MCF 10A (cell line): ENCODE measurements around the gene MACROH2A1. TPM values are rescaled to one million over a fixed set of nuclear protein-coding genes. Genes with fewer than 3 reads are reported as not detected.

Source experiments
- BruUV-seq: library from RNA; stranded (reverse); fragments of 400-500 nt; replicated peaks from 2 replicates; lab custom pipeline; 2021; lab: Mats Ljungman, UMichigan
- CTCF ChIA-PET: fragments of 300-600 bp; sonication (Branson Sonifier 250); formaldehyde crosslinking; extraction: SDS; loops from one replicate; lab custom pipeline; 2021; ENCODE audit warnings: antibody characterized with exemption, inconsistent platforms; lab: Yijun Ruan, JAX
- POLR2A ChIA-PET: fragments of 300-600, 350-650 bp; sonication (Branson Sonifier 250); formaldehyde crosslinking; extraction: SDS; loops from one replicate; lab custom pipeline; 2020; ENCODE audit warnings: antibody characterized with exemption, inconsistent platforms; lab: Yijun Ruan, JAX
- DNase-seq: peaks from one replicate; pipeline ENCODE4 v3.0.0-alpha.2; 2018; ENCODE audit not compliant: unreplicated experiment
- H3K27ac Mint-ChIP-seq: one replicate; pipeline ENCODE4 v1.8.0; 2022; ENCODE audit warnings: mild to moderate bottlenecking, low read depth, mixed read lengths; ENCODE audit not compliant: unreplicated experiment
- H3K27me3 Mint-ChIP-seq: one replicate; pipeline ENCODE4 v1.8.0; 2022; ENCODE audit warnings: mixed read lengths; ENCODE audit not compliant: insufficient read depth, unreplicated experiment
- H3K36me3 Mint-ChIP-seq: one replicate; pipeline ENCODE4 v1.8.0; 2022; ENCODE audit warnings: mild to moderate bottlenecking, moderate library complexity, mixed read lengths; ENCODE audit not compliant: insufficient read depth, unreplicated experiment
- H3K4me1 Mint-ChIP-seq: one replicate; pipeline ENCODE4 v1.8.0; 2022; ENCODE audit warnings: mixed read lengths; ENCODE audit not compliant: insufficient read depth, unreplicated experiment
- H3K4me3 Mint-ChIP-seq: one replicate; pipeline ENCODE4 v1.8.0; 2022; ENCODE audit warnings: mild to moderate bottlenecking, moderate library complexity, mixed read lengths; ENCODE audit not compliant: unreplicated experiment
- H3K9me3 Mint-ChIP-seq: one replicate; pipeline ENCODE4 v1.8.0; 2022; ENCODE audit warnings: mixed read lengths; ENCODE audit not compliant: unreplicated experiment
- intact Hi-C: fragments of 100-400 bp; cut with micrococcal nuclease; formaldehyde crosslinking; loops from 2 replicates; pipeline ENCODE4 v1.14.1; 2022
- total RNA-seq: library from RNA; stranded (reverse); gene quantifications from 2 replicates; pipeline ENCODE4 v1.2.3, GENCODE V29; 2022
- TF ChIP-seq, protein P1 (sequence below): fragments of 200-600 bp; IDR thresholded peaks from one replicate; pipeline ENCODE4 v1.8.0; 2022; ENCODE audit warnings: antibody characterized with exemption, mild to moderate bottlenecking; ENCODE audit not compliant: unreplicated experiment

Gene MACROH2A1
- total RNA-seq, 1 experiment from 2014 or later = 306 TPM

DNA sequence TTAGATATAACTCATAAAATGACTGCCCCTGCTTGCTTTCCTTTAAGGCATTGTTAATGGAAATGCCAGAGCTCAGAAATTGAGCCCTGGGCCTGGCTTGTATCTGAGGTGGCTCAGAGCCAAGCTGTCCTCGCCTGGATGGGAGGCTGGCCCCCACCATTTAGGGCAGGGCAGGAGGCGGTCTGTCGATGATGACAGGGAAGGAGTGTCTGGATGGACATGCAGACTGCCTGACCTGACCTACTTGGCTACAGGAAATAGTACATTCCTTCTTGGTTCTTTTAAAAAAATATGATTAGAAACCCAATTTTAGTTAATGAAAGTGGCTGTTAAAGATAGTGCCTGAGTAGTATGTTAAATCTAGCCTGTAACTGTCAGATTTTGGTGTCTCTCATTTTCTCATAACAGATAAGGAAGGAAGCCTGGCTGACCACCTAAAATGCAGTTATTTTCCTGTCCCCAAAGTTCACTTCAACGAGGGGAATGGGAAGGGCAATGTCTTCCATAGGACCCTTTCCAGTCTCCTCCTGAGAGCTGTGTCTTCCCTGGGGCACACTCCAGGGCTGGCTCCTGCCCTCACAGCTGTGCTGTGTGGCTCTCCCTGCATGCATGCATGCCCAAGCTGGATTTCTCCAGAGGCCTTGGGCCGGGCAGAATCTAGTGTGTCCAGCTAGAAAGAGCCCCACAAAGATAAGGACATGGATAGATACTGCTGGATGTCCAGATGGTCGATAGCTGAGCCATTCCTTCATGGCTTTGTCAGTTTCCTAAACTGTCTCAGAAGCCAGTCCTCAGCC, 42.3 kb downstream of the MACROH2A1 start:
- ChIA-PET CTCF (interaction anchor here (0.5 to 1.1 kb wide), 6 partner anchors 12 to 550 kb away, joined by 3 to 4 read pairs (median 3); no protein-coding TSS in a partner anchor), POLR2A (interaction anchor here (0.5 to 1.0 kb wide), 3 partner anchors 19 to 55 kb away, joined by 3 read pairs; no protein-coding TSS in a partner anchor)
- H3K9me3 Mint-ChIP-seq = no peaks in the 10 kb centered on the region
- H3K4me1 Mint-ChIP-seq = peaks cover 6% of the 10 kb centered on the region
- BruUV-seq = no TSS peak
- DNase-seq = peak; percentile 26
- intact Hi-C loops = no loop called here
- H3K27ac Mint-ChIP-seq = no peak overlapping the region
- no peaks in the 10 kb centered on the region for H3K27me3 Mint-ChIP-seq
- H3K36me3 Mint-ChIP-seq = peaks cover 64% of the 10 kb centered on the region
- H3K4me3 Mint-ChIP-seq = no peak overlapping the region
- TF ChIP-seq, protein P1, sequence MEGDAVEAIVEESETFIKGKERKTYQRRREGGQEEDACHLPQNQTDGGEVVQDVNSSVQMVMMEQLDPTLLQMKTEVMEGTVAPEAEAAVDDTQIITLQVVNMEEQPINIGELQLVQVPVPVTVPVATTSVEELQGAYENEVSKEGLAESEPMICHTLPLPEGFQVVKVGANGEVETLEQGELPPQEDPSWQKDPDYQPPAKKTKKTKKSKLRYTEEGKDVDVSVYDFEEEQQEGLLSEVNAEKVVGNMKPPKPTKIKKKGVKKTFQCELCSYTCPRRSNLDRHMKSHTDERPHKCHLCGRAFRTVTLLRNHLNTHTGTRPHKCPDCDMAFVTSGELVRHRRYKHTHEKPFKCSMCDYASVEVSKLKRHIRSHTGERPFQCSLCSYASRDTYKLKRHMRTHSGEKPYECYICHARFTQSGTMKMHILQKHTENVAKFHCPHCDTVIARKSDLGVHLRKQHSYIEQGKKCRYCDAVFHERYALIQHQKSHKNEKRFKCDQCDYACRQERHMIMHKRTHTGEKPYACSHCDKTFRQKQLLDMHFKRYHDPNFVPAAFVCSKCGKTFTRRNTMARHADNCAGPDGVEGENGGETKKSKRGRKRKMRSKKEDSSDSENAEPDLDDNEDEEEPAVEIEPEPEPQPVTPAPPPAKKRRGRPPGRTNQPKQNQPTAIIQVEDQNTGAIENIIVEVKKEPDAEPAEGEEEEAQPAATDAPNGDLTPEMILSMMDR = no peak

DNA sequence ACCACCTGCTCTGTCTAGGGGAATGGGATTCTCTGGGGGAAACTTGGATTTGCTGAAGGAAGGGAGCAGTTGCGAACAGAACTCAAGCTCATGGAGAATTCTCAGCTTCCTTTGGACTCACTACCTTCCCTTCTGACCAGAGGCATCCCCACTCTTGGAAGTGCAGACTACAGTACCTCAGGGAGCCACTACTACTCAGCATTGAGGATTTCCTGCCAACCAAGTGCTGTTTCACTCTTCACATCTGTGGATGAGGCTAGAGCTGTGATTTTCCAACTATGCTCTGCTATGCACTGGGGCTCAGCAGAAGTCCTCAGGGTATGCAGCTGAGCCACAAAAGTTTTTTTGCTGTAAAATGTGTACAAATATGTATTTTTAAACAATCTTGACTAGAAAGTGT, 43.9 kb downstream of the MACROH2A1 start:
- Mint-ChIP-seq H3K4me1 (peaks cover 6% of the 10 kb centered on the region), H3K27me3 (no peaks in the 10 kb centered on the region), H3K36me3 (peaks cover 73% of the 10 kb centered on the region), H3K9me3 (no peaks in the 10 kb centered on the region), H3K4me3 (no peak overlapping the region), H3K27ac (peak overlapping the region; percentile 2)
- intact Hi-C loops = no loop called here
- DNase-seq = no peak
- TF ChIP-seq, protein P1 = no peak
- CTCF ChIA-PET = interaction anchor here (0.6 kb wide), 1 partner anchor 471 kb away, joined by 3 read pairs; no protein-coding TSS in a partner anchor
- no TSS peak for BruUV-seq
- POLR2A ChIA-PET = interaction anchor here (1.2 to 1.4 kb wide), 2 partner anchors 10 to 29 kb away, joined by 4 read pairs; no protein-coding TSS in a partner anchor

DNA sequence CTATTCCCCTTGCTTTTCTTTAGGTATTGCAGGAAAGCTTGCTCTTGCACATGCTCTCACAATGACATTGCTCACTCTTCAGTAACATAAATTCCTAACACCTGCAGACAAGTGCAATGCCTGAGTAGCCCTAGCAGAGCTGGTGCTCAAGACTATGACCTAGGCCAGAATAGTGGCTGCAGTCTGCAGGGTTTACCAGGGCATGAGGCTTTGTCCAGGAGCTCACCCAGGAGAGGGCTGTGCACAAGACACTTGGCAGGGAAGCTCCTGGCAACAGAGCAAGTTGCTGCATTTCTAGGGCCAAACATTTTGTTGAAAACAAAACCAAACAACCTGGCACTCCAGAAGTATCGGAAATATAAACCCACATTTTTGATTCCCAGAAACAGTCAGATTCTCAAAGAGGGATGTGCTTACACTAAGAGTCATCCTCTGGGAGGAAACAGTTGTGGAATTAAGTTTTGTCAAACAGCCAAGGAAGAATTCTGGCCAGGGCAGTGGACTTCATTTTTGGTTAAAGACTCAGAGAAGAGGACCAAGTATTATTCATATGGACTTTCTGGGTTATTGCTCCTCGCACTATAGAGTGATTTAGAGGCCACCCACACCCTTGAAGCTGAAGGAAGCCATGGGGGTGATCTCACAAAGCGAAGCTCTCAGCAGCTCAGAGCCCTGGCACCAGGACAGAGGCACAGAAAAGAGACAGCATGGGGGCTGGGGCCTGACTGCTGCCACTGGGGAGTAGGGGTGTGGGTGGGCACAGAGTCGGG, 44.9 kb downstream of the MACROH2A1 start:
- TF ChIP-seq, protein P1 = no peak
- peak overlapping the region; percentile 71 for H3K27ac Mint-ChIP-seq
- intact Hi-C loops = no loop called here
- H3K36me3 Mint-ChIP-seq = peaks cover 66% of the 10 kb centered on the region
- DNase-seq = peak; percentile 20
- ChIA-PET CTCF (interaction anchor here (0.6 to 1.1 kb wide), 2 partner anchors 17 to 210 kb away, joined by 3 read pairs; no protein-coding TSS in a partner anchor), POLR2A (interaction anchor here (0.7 to 1.7 kb wide), 3 partner anchors 9 to 50 kb away, joined by 3 to 4 read pairs (median 3); no protein-coding TSS in a partner anchor)
- no peaks in the 10 kb centered on the region for H3K27me3 Mint-ChIP-seq
- peaks cover 6% of the 10 kb centered on the region for H3K4me1 Mint-ChIP-seq
- BruUV-seq = no TSS peak
- H3K4me3 Mint-ChIP-seq = no peak overlapping the region
- H3K9me3 Mint-ChIP-seq = no peaks in the 10 kb centered on the region
